HL-60 (cell line): ENCODE data around the gene KIF23.

Source experiments
- DNase-seq, 2 experiments: peaks; one replicate each; pipeline ENCODE4 v3.0.0-alpha.2; 2010 to 2020; ENCODE audit warnings: low read depth in 1 of 2, low spot score in 1 of 2
- H3K27ac ChIP-seq: fragments of 250-450 bp; sonication (Bioruptor Pico); replicated peaks from 2 replicates; pipeline ENCODE4 v1.5.1; 2020; ENCODE audit warnings: mild to moderate bottlenecking, moderate library complexity
- H3K27me3 ChIP-seq: fragments of 250-450 bp; sonication (Bioruptor Pico); 2 replicates; pipeline ENCODE4 v1.5.1; 2021; ENCODE audit warnings: mild to moderate bottlenecking, moderate library complexity; ENCODE audit not compliant: insufficient read depth, poor library complexity, severe bottlenecking
- H3K4me3 ChIP-seq: replicated peaks from 2 replicates; pipeline ENCODE4 v1.5.1; 2011; ENCODE audit warnings: mild to moderate bottlenecking, control low read depth, low read length; ENCODE audit not compliant: insufficient read depth
- GABPA ChIP-seq: IDR thresholded peaks from 2 replicates; pipeline ENCODE4 v1.6.1; 2012; ENCODE audit warnings: low read depth
- POLR2AphosphoS5 ChIP-seq: IDR thresholded peaks from 2 replicates; pipeline ENCODE4 v1.6.1; 2012; ENCODE audit warnings: low read depth
- SPI1 ChIP-seq: IDR thresholded peaks from 2 replicates; pipeline ENCODE4 v1.6.1; 2012; ENCODE audit warnings: low read depth, mild to moderate bottlenecking, borderline replicate concordance
- TF ChIP-seq, protein P1 (sequence below): IDR thresholded peaks from one replicate; pipeline ENCODE4 v1.5.1; 2011; ENCODE audit warnings: low read length, control low read depth, inconsistent platforms; ENCODE audit not compliant: insufficient read depth
- TF ChIP-seq, protein P2 (sequence below): IDR thresholded peaks from 2 replicates; pipeline ENCODE4 v1.6.1; 2012; ENCODE audit warnings: low read depth; ENCODE audit not compliant: insufficient replicate concordance

KIF23 gene

GRCh38 chr15:69412701-69413100 is 1.4 kb upstream of the KIF23 start:
- Histone ChIP-seq H3K27ac (no peak overlapping the region), H3K4me3 (no peak overlapping the region)
- no peak for DNase-seq

DNA sequence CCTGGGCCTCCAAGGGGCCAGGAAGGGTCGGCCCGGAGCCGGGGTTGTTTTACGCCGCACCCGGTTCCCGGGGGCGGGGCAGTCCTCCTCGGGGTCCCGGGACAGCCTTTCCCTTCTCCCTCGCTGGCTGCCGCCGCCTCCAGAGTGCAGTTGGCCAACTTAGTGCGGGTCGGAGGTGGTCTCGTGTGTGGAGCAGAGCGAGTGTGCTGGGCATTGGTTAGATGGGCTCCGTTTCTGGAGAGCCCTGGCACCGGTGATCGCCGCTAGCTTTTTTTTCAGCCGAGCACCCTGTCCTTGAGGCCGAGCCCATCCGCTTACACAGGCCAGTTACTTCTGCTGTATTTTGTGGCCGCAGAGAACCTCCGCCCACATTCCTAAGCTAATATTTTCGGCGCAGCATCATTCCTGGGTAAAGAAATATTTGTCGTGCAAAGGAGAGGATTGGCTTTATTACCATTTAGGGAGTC is 585 bp downstream of the KIF23 start:
- DNase-seq = peak in 1 of 2 experiments; percentile 56
- TF ChIP-seq, protein P1, sequence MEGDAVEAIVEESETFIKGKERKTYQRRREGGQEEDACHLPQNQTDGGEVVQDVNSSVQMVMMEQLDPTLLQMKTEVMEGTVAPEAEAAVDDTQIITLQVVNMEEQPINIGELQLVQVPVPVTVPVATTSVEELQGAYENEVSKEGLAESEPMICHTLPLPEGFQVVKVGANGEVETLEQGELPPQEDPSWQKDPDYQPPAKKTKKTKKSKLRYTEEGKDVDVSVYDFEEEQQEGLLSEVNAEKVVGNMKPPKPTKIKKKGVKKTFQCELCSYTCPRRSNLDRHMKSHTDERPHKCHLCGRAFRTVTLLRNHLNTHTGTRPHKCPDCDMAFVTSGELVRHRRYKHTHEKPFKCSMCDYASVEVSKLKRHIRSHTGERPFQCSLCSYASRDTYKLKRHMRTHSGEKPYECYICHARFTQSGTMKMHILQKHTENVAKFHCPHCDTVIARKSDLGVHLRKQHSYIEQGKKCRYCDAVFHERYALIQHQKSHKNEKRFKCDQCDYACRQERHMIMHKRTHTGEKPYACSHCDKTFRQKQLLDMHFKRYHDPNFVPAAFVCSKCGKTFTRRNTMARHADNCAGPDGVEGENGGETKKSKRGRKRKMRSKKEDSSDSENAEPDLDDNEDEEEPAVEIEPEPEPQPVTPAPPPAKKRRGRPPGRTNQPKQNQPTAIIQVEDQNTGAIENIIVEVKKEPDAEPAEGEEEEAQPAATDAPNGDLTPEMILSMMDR = no peak
- TF ChIP-seq GABPA (no peak), SPI1 (no peak), POLR2AphosphoS5 (no peak)
- TF ChIP-seq, protein P2, sequence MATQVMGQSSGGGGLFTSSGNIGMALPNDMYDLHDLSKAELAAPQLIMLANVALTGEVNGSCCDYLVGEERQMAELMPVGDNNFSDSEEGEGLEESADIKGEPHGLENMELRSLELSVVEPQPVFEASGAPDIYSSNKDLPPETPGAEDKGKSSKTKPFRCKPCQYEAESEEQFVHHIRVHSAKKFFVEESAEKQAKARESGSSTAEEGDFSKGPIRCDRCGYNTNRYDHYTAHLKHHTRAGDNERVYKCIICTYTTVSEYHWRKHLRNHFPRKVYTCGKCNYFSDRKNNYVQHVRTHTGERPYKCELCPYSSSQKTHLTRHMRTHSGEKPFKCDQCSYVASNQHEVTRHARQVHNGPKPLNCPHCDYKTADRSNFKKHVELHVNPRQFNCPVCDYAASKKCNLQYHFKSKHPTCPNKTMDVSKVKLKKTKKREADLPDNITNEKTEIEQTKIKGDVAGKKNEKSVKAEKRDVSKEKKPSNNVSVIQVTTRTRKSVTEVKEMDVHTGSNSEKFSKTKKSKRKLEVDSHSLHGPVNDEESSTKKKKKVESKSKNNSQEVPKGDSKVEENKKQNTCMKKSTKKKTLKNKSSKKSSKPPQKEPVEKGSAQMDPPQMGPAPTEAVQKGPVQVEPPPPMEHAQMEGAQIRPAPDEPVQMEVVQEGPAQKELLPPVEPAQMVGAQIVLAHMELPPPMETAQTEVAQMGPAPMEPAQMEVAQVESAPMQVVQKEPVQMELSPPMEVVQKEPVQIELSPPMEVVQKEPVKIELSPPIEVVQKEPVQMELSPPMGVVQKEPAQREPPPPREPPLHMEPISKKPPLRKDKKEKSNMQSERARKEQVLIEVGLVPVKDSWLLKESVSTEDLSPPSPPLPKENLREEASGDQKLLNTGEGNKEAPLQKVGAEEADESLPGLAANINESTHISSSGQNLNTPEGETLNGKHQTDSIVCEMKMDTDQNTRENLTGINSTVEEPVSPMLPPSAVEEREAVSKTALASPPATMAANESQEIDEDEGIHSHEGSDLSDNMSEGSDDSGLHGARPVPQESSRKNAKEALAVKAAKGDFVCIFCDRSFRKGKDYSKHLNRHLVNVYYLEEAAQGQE = no peak
- H3K4me3 ChIP-seq = peak overlapping the region; percentile 85
- no peaks in the 10 kb centered on the region for H3K27me3 ChIP-seq
- peak overlapping the region; percentile 83 for H3K27ac ChIP-seq

More at GRCh38 chr15:69412701-69413100, 1.4 kb upstream of the KIF23 start:
- H3K27me3 ChIP-seq = no peaks in the 10 kb centered on the region
- TF ChIP-seq, protein P2 = no peak
- no peak for TF ChIP-seq GABPA
- no peak for TF ChIP-seq SPI1
- TF ChIP-seq, protein P1 = no peak
- no peak for TF ChIP-seq POLR2AphosphoS5

DNA sequence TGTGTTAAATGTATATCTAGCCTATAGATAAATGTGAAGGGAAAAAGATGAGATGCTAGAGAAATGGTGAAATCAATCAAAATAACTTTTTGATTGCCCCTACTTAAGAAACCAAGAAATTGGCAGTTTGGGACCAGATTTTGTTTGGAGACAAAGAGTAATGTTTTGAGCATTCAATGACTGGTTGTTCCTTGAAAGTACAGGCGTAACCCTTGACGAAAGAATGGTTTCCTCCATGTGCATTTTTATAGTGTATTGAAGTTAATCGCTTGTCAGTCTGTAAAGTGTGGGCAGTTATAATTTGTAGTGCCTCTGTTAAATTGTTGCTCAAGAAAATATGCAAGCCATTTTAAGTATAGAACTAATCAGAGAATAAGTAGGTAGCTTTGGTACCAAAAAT is 1.2 kb downstream of the KIF23 start:
- DNase-seq = no peak
- no peak for TF ChIP-seq SPI1
- TF ChIP-seq, protein P1 = no peak
- TF ChIP-seq, protein P2 = no peak
- TF ChIP-seq POLR2AphosphoS5 = no peak
- H3K27me3 ChIP-seq = no peaks in the 10 kb centered on the region
- peak overlapping the region; percentile 83; the same call in 1 of the 2 replicates for H3K27ac ChIP-seq
- peak overlapping the region; percentile 85 for H3K4me3 ChIP-seq
